Nephron progenitor cell (in vitro differentiated cells): Measurements from ENCODE around the gene SYT11.

ENCODE experiments used
- DNase-seq: peaks from one replicate; pipeline ENCODE4 v3.0.0; 2021
- H3K27ac Mint-ChIP-seq: 2 replicates; pipeline ENCODE4 v1.8.0; 2021; ENCODE audit warnings: mild to moderate bottlenecking, moderate library complexity, mixed read lengths
- H3K27me3 Mint-ChIP-seq: 2 replicates; pipeline ENCODE4 v1.8.0; 2021; ENCODE audit warnings: mild to moderate bottlenecking, low read depth, mixed read lengths; ENCODE audit not compliant: poor library complexity
- H3K36me3 Mint-ChIP-seq: 2 replicates; pipeline ENCODE4 v1.8.0; 2021; ENCODE audit warnings: low read depth, mixed read lengths
- H3K4me1 Mint-ChIP-seq: 2 replicates; pipeline ENCODE4 v1.8.0; 2021; ENCODE audit warnings: mixed read lengths
- H3K4me3 Mint-ChIP-seq: 2 replicates; pipeline ENCODE4 v1.8.0; 2021; ENCODE audit warnings: mild to moderate bottlenecking, moderate library complexity, mixed read lengths
- H3K9me3 Mint-ChIP-seq: 2 replicates; pipeline ENCODE4 v1.8.0; 2021; ENCODE audit warnings: mild to moderate bottlenecking, moderate library complexity, mixed read lengths
- TF ChIP-seq, protein P1 (sequence below): fragments of 200-600 bp; sonication (generic); IDR thresholded peaks from 2 replicates; pipeline ENCODE4 v1.5.0; 2021; ENCODE audit warnings: antibody characterized with exemption

Gene SYT11

DNA sequence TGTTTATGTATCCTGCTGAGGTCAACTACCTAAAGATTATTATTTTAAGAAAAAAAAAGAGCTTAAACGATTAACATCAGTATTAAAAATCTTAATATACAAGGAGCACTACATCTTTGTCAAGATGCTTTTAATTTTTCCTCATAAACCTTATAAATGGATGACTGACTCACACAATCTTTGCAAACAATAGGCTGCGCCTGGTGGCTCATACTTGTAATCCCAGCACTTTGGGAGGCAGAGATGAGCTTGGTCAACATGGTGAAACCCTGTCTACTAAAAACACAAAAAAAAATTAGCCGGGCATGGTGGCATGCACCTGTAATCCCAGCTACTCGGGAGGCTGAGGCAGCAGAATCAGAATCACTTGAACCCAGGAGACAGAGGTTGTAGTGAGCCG is 73.1 kb downstream of the SYT11 start:
- Mint-ChIP-seq H3K4me1 (no peaks in the 10 kb centered on the region), H3K27ac (no peak overlapping the region), H3K27me3 (no peaks in the 10 kb centered on the region), H3K36me3 (peaks cover 52% of the 10 kb centered on the region), H3K4me3 (peak overlapping the region; percentile 69), H3K9me3 (no peaks in the 10 kb centered on the region)
- TF ChIP-seq, protein P1, sequence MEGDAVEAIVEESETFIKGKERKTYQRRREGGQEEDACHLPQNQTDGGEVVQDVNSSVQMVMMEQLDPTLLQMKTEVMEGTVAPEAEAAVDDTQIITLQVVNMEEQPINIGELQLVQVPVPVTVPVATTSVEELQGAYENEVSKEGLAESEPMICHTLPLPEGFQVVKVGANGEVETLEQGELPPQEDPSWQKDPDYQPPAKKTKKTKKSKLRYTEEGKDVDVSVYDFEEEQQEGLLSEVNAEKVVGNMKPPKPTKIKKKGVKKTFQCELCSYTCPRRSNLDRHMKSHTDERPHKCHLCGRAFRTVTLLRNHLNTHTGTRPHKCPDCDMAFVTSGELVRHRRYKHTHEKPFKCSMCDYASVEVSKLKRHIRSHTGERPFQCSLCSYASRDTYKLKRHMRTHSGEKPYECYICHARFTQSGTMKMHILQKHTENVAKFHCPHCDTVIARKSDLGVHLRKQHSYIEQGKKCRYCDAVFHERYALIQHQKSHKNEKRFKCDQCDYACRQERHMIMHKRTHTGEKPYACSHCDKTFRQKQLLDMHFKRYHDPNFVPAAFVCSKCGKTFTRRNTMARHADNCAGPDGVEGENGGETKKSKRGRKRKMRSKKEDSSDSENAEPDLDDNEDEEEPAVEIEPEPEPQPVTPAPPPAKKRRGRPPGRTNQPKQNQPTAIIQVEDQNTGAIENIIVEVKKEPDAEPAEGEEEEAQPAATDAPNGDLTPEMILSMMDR, result no peak
- DNase-seq, result no peak

DNA sequence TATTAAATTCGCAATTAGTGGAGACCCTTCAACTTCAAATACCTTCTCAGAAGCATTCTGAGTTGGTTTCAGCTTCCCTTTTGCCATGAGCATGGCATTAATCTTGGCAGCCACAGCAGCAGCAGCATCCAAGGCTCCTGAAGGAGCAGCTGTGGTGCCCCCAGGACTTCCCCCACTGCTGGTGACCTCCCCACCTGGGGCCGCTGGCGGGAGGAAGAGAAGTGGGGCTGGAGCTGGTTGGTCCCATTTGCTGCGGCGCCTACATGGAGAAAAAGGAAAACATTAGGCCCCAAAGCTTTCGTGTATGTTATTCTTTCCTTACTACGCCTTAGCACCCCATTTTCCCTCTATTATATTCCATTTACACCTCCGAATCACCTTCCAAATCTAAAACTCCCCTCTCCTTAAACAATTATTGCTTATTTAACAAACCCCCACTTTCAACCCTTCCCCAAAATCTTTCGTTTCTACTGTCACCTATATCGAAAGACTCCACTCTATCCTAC is 74.3 kb downstream of the SYT11 start:
- no peaks in the 10 kb centered on the region for H3K9me3 Mint-ChIP-seq
- no peak overlapping the region for H3K27ac Mint-ChIP-seq
- peaks cover 40% of the 10 kb centered on the region for H3K36me3 Mint-ChIP-seq
- DNase-seq, result no peak
- H3K27me3 Mint-ChIP-seq, result no peaks in the 10 kb centered on the region
- H3K4me3 Mint-ChIP-seq, result no peak overlapping the region
- TF ChIP-seq, protein P1, result no peak
- peaks cover 6% of the 10 kb centered on the region for H3K4me1 Mint-ChIP-seq

- H3K4me3 Mint-ChIP-seq, result no peak within 1 kb of the TSS
- DNase-seq, result peak; percentile 86
- H3K36me3 Mint-ChIP-seq, result peaks cover 33% of the 10 kb centered on the region
- no peaks in the 10 kb centered on the region for H3K27me3 Mint-ChIP-seq
- TF ChIP-seq, protein P1, result no peak
- peaks cover 6% of the 10 kb centered on the region for H3K4me1 Mint-ChIP-seq
- H3K9me3 Mint-ChIP-seq, result no peaks in the 10 kb centered on the region
- H3K27ac Mint-ChIP-seq, result peak within 1 kb of the TSS; percentile 61
Observed at GRCh38 chr1:155934097-155934935, 74.9 kb downstream of the SYT11 start, which contains the start of gene KHDC4. Gene KHDC4 (minus strand): TSS chr1:155934413. CDS start chr1:155934373, 40 bp downstream.
